Measurements from ENCODE around the gene NT5DC1.

The NT5DC1 gene

DNA sequence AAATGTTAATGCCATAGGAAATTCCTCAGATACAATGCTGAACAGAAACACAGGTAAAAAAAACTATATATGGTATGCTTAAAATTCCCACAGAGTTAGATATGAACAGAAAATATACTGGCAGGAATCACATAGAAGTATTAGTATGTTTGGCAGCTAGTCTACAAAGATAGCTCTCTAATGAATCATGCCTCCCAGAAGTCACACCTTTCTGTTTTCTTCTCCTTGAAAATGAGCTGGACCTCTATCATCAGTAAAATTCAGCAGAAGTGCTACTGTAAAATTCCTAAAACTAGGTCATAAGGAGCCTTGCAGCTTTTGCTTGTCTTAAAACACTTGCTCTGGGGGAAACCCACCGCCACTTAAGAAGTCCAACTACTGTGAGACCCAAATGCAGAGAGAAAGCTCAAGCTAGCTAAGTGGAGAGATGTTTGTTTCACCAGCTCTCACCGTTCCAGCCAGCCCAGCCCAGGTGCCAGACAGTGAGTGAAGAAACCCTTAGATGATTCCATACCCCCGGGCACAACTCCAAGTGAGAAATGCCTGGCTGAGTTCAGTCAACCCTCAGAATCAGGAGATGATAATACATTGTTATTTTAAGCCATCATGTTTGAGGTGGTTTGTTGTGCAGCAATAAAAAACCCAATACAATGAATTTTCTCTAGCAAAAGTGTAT, 110.2 kb downstream of the NT5DC1 start (continued):
- 0 out of 2 replicates have a peak, but pooled peaks have one; percentile 41 for TF ChIP-seq ZNF366 (tag by site-specific recombination; conservative IDR thresholded peaks at IDR 0.05)
- TF ChIP-seq HOXD13 (CRISPR knock-in tag; IDR thresholded peaks at IDR 0.05; ENCODE audit: borderline replicate concordance), result no peak
- TF ChIP-seq, protein P1, sequence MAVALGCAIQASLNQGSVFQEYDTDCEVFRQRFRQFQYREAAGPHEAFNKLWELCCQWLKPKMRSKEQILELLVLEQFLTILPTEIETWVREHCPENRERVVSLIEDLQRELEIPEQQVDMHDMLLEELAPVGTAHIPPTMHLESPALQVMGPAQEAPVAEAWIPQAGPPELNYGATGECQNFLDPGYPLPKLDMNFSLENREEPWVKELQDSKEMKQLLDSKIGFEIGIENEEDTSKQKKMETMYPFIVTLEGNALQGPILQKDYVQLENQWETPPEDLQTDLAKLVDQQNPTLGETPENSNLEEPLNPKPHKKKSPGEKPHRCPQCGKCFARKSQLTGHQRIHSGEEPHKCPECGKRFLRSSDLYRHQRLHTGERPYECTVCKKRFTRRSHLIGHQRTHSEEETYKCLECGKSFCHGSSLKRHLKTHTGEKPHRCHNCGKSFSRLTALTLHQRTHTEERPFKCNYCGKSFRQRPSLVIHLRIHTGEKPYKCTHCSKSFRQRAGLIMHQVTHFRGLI (tag by site-specific recombination; IDR thresholded peaks at IDR 0.05), result no peak
- 0 out of 2 replicates have a peak, but pooled peaks have one; percentile 5 for TF ChIP-seq ZNF426 (tag by site-specific recombination; IDR thresholded peaks at IDR 0.05)
- no peak for TF ChIP-seq ZNF239 (tag by site-specific recombination; IDR thresholded peaks at IDR 0.05)
- TF ChIP-seq ZNF416 (tag by site-specific recombination; IDR thresholded peaks at IDR 0.05), result no peak
- no peak for TF ChIP-seq PRDM2 (tag by site-specific recombination; IDR thresholded peaks at IDR 0.05; ENCODE audit: borderline replicate concordance)
- no peak for TF ChIP-seq ZSCAN30 (tag by site-specific recombination; IDR thresholded peaks at IDR 0.05)
- TF ChIP-seq ZNF24 (tag by site-specific recombination; IDR thresholded peaks at IDR 0.05), result no peak
- no peak for TF ChIP-seq ZNF747 (tag by site-specific recombination; IDR thresholded peaks at IDR 0.05)
- no peak for TF ChIP-seq ZNF248 (tag by site-specific recombination; IDR thresholded peaks at IDR 0.05)
- TF ChIP-seq ZBTB1 (tag by site-specific recombination; IDR thresholded peaks at IDR 0.05), result no peak
- TF ChIP-seq PRDM1 (tag by site-specific recombination; IDR thresholded peaks at IDR 0.05), result 0 out of 2 replicates have a peak, but pooled peaks have one; percentile 27
- TF ChIP-seq EGR2 (tag by site-specific recombination; IDR thresholded peaks at IDR 0.05; ENCODE audit: low read depth), result no peak
- no peak for TF ChIP-seq YY1 (tag by site-specific recombination; IDR thresholded peaks at IDR 0.05)
- no peak for TF ChIP-seq ZFP3 (tag by site-specific recombination; IDR thresholded peaks at IDR 0.05; ENCODE audit: low read depth)
- no peak for TF ChIP-seq KLF8 (tag by site-specific recombination; IDR thresholded peaks at IDR 0.05)
- TF ChIP-seq ZBTB48 (tag by site-specific recombination; IDR thresholded peaks at IDR 0.05), result no peak
- TF ChIP-seq, protein P2, sequence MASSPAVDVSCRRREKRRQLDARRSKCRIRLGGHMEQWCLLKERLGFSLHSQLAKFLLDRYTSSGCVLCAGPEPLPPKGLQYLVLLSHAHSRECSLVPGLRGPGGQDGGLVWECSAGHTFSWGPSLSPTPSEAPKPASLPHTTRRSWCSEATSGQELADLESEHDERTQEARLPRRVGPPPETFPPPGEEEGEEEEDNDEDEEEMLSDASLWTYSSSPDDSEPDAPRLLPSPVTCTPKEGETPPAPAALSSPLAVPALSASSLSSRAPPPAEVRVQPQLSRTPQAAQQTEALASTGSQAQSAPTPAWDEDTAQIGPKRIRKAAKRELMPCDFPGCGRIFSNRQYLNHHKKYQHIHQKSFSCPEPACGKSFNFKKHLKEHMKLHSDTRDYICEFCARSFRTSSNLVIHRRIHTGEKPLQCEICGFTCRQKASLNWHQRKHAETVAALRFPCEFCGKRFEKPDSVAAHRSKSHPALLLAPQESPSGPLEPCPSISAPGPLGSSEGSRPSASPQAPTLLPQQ (tag by site-specific recombination; IDR thresholded peaks at IDR 0.05), result no peak
- no peak for TF ChIP-seq BCL6B (tag by site-specific recombination; IDR thresholded peaks at IDR 0.05)
- TF ChIP-seq ZNF146 (tag by site-specific recombination; IDR thresholded peaks at IDR 0.05), result no peak
- peak; percentile 42; the same call in 1 of the 2 replicates for TF ChIP-seq PRDM10 (tag by site-specific recombination; IDR thresholded peaks at IDR 0.05)
- TF ChIP-seq ZNF555 (tag by site-specific recombination; conservative IDR thresholded peaks at IDR 0.05), result no peak
- no peak for TF ChIP-seq ZNF133 (tag by site-specific recombination; IDR thresholded peaks at IDR 0.05)
- TF ChIP-seq ZNF791 (tag by site-specific recombination; IDR thresholded peaks at IDR 0.05), result no peak
